Heart left ventricle (tissue), 13 donors: ENCODE results near the gene FMN2.

Experiments
- CTCF ChIP-seq, 12 donors: fragments of 200-600 bp; sonication (generic) in 4 of 12; IDR thresholded peaks; one replicate each; pipeline versions ENCODE4 v1.5.0 to v1.8.0; 2018 to 2022; ENCODE audit warnings: antibody characterized with exemption in 12 of 12, mild to moderate bottlenecking in 5 of 12
- POLR2A ChIP-seq, 2 donors: fragments of 450-650 bp; IDR thresholded peaks; one replicate each; pipeline ENCODE4 v1.6.1; 2017; ENCODE audit warnings: antibody characterized with exemption in 2 of 2, mild to moderate bottlenecking in 2 of 2, moderate library complexity in 2 of 2
- donor health status: ischemic (EF 13 %, LVEDD 7.1; RV severe dilation, severe dysfunction).
- donor health status: DM: no; HTN: yes; CAD: no.
- donor health status: DM: no; HTN: no; CAD: no.
- donor health status: ischemic (EF 25% LVEDD 6.9; RV normal size, moderate dysfunction).
- donor health status: ischemic (EF 25% LVEDD 5.7; RV mildly dilated, moderate dysfunction).
- donor health status: ischemic (EF 35%, LVEDD 5.7; RV mildly dilated, moderate dysfunction).
- donor health status: nonischemic (EF 11% LVEDD 7.7; RV severe dilation, severe dysfunction).
- donor health status: DM: yes; HTN: yes; CAD: no.
- donor health status: PGD.
- donor health status: ischemic (EF 29% LVEDD 5.4; RV normal size, mild dysfunction).
- donor health status: nonischemic (EF 23%, LVEDD 6.1; RV moderate dilation, normal function).

- TF ChIP-seq CTCF (IDR thresholded peaks at IDR 0.05) (no peak), POLR2A (IDR thresholded peaks at IDR 0.05) (no peak)
Observed at GRCh38 chr1:240310226-240310925, 218.7 kb downstream of the FMN2 start.
